ENCODE measurements around the gene ZNF256. TPM values are rescaled to one million over a fixed set of nuclear protein-coding genes. Genes with fewer than 3 reads are reported as not detected.
A peak's percentile ranks its signal among the peaks of the same experiment; 100 is the strongest.

ZNF256 gene
- total RNA-seq = 9.3 TPM
- polyA plus RNA-seq (ENCODE audit: insufficient read depth, low read depth, low replicate concordance) = 3.7 TPM
- long read RNA-seq, donor 1, partial matches to known transcripts = 0 of 5 reads
- long read RNA-seq, donor 1, other reads (novel, unspliced or antisense) = 0 of 5 reads
- long read RNA-seq, donor 2, partial matches to known transcripts = 0 of 2 reads
- long read RNA-seq, donor 2, other reads (novel, unspliced or antisense) = 0 of 2 reads
- long read RNA-seq, donor 3, partial matches to known transcripts = 0 of 1 reads
- long read RNA-seq, donor 3, other reads (novel, unspliced or antisense) = 0 of 1 reads
- long read RNA-seq, donor 4, partial matches to known transcripts = 0 of 3 reads
- long read RNA-seq, donor 4, other reads (novel, unspliced or antisense) = 0 of 3 reads
- long read RNA-seq, donor 5 = 0 reads
- long read RNA-seq, donor 6 = 0 reads
- long read RNA-seq, donor 7, partial matches to known transcripts = 1 of 7 reads
- long read RNA-seq, donor 7, other reads (novel, unspliced or antisense) = 0 of 7 reads
- long read RNA-seq, donor 8, partial matches to known transcripts = 0 of 3 reads
- long read RNA-seq, donor 8, other reads (novel, unspliced or antisense) = 0 of 3 reads
- long read RNA-seq, donor 9, partial matches to known transcripts = 0 of 2 reads
- long read RNA-seq, donor 9, other reads (novel, unspliced or antisense) = 0 of 2 reads
- long read RNA-seq, donor 10, partial matches to known transcripts = 0 of 3 reads
- long read RNA-seq, donor 10, other reads (novel, unspliced or antisense) = 0 of 3 reads

DNA sequence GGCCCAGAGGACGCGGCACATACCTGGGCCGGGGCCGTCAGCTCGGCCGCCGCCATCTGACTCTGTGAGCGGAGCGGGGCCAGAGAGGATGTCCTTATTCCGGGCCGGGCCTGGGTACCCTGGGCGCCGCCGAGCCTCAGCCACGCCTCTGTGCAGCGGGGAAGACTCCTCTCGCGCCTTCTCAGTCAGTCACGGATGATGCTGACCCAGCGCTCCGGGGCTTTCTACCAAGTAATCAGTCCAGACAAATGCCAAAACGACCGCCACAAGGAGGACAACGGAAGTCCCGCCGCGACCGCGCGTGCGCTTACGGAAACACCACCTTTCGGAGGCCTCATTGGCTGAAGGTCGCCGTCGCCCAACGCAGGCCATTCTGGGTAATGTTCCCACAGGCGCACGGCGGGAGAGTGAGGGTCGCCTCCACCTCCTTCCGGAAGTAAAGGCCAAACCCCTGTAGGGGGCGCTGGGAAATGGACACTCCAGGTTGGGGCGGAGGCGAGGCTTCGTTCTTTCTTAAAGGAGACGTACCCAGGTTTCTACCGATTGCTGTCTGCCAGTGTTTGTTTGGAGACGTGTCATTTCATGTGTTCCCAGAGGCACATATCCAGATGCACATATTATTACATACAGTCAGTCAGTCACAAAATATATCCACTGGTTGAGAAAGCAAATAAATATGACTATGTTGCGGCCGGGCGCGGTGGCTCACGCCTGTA is at the start of gene ZNF256:
Gene ZNF256 (minus strand): TSS at position 288 of the 716 bp plus-strand sequence. CDS start 232 bp downstream, at position 56.
- DNase-seq (peak; percentile 98 to 99 (median 98)), FAIRE-seq (peak; percentile 92)
- Histone ChIP-seq H3K27ac (ENCODE audit: low read depth in 2 of 2, low read length in 2 of 2) (peak within 1 kb of the TSS; percentile 49 to 57), H3K4me1 (ENCODE audit: control insufficient read depth in 2 of 3, insufficient read depth in 2 of 3, low read depth in 1 of 3, low read length in 3 of 3) (peaks cover 0 to 16% (median 9%) of the 10 kb centered on the region in 3 donors), H3K9me3 (ENCODE audit: control insufficient read depth in 2 of 3, insufficient read depth in 1 of 3, low read length in 3 of 3) (peaks cover 0 to 16% (median 0%) of the 10 kb centered on the region in 3 donors), H3K4me3 (ENCODE audit: low read length in 3 of 3) (peak within 1 kb of the TSS; percentile 85 to 95 (median 91)), H3K9ac (ENCODE audit: low read length in 3 of 3) (peak within 1 kb of the TSS; percentile 74 to 86 (median 75)), H3K36me3 (ENCODE audit: control insufficient read depth in 2 of 3, insufficient read depth in 3 of 3, low read length in 3 of 3) (peaks cover 0 to 13% (median 11%) of the 10 kb centered on the region in 3 donors), H3K27me3 (ENCODE audit: control insufficient read depth, insufficient read depth, low read length) (no peaks in the 10 kb centered on the region)
- peak; percentile 57 for TF ChIP-seq CTCF (IDR thresholded peaks at IDR 0.05; ENCODE audit: borderline replicate concordance, extremely low read depth, insufficient read depth)
- intact Hi-C loops (cut with DNase I) = no loop called here

DNA sequence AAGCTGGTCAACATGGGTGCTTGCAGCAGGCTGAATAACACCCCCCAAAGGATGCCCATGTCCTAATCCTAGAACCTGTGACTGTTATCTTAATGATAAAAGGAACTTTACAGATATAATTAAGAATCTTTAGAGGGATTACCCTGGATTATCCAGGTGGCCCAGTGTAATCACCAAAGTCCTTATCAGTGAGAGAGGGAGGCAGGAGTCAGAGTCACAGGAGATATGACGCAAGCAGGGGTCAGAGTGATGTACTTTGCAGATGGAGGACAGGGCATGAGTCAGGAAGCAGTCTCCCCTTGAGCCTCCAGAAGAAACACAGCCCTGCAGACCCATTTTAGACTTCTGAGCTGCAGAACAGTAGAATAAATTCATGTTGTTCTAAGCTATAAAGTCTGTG is 45.3 kb upstream of the ZNF256 start:
- intact Hi-C loops (cut with DNase I) = no loop called here
- no peak for TF ChIP-seq CTCF (IDR thresholded peaks at IDR 0.05; ENCODE audit: borderline replicate concordance, extremely low read depth, insufficient read depth)
- H3K27ac ChIP-seq (ENCODE audit: low read depth in 2 of 2, low read length in 2 of 2) = no peak overlapping the region
- FAIRE-seq = no peak
- no peaks in the 10 kb centered on the region for H3K4me1 ChIP-seq (ENCODE audit: control insufficient read depth in 2 of 3, insufficient read depth in 2 of 3, low read depth in 1 of 3, low read length in 3 of 3)
- no peak for DNase-seq
- no peak overlapping the region for H3K9ac ChIP-seq (ENCODE audit: low read length in 3 of 3)
- H3K36me3 ChIP-seq (ENCODE audit: control insufficient read depth in 2 of 3, insufficient read depth in 3 of 3, low read length in 3 of 3) = peaks cover 16 to 31% (median 24%) of the 10 kb centered on the region in 3 donors
- no peak overlapping the region for H3K4me3 ChIP-seq (ENCODE audit: low read length in 3 of 3)
- no peaks in the 10 kb centered on the region for H3K27me3 ChIP-seq (ENCODE audit: control insufficient read depth, insufficient read depth, low read length)
- H3K9me3 ChIP-seq (ENCODE audit: control insufficient read depth in 2 of 3, insufficient read depth in 1 of 3, low read length in 3 of 3) = peaks cover 16 to 46% (median 30%) of the 10 kb centered on the region in 3 donors

DNA sequence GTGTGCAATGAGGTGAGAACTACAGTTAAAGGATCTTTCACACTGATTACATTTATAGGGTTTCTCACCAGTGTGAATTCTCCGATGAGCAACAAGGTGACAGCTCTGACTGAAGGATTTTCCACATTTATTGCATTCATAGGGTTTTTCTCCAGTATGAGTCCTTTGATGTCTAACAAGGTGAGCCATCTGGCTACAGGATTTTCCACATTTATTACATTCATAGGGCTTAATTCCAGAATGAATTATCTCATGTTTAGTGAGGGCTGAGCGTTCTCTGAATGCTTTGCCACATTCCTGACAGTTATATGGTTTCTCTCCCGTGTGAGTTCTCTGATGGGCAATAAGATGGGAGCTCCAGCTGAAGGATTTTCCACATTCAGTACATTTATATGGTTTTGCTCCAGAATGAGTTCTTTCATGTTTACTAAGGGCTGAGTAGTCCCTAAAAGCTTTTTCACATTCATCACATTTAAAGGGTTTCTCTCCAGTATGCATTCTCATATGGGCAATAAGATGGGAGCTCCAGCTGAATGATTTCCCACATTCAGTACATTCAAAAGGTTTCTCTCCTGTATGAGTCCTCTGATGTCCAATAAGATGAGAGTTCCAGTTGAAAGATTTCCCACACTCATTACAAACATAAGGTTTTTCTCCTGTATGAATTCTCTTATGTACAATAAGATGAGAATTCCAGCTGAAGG is 31.2 kb upstream of the ZNF256 start:
- no peaks in the 10 kb centered on the region for H3K4me1 ChIP-seq (ENCODE audit: control insufficient read depth in 2 of 3, insufficient read depth in 2 of 3, low read depth in 1 of 3, low read length in 3 of 3)
- TF ChIP-seq CTCF (IDR thresholded peaks at IDR 0.05; ENCODE audit: borderline replicate concordance, extremely low read depth, insufficient read depth) = no peak
- no peak overlapping the region for H3K9ac ChIP-seq (ENCODE audit: low read length in 3 of 3)
- intact Hi-C loops (cut with DNase I) = no loop called here
- peaks cover 23 to 95% (median 83%) of the 10 kb centered on the region in 3 donors for H3K9me3 ChIP-seq (ENCODE audit: control insufficient read depth in 2 of 3, insufficient read depth in 1 of 3, low read length in 3 of 3)
- H3K4me3 ChIP-seq (ENCODE audit: low read length in 3 of 3) = peak overlapping the region in 2 of 3 donors; percentile 6 to 32
- H3K27ac ChIP-seq (ENCODE audit: low read depth in 2 of 2, low read length in 2 of 2) = no peak overlapping the region
- H3K27me3 ChIP-seq (ENCODE audit: control insufficient read depth, insufficient read depth, low read length) = no peaks in the 10 kb centered on the region
- no peak for FAIRE-seq
- peak in 1 of 5 donors; percentile 14 for DNase-seq
- peaks cover 38 to 62% (median 38%) of the 10 kb centered on the region in 3 donors for H3K36me3 ChIP-seq (ENCODE audit: control insufficient read depth in 2 of 3, insufficient read depth in 3 of 3, low read length in 3 of 3)
